Thyroid gland (tissue), 4 donors: Measurements from ENCODE around the gene USP48.

Source experiments
- CTCF ChIP-seq, 6 experiments: fragments of 200-600 bp in 3 of 6; fragments of 450-650 bp in 3 of 6; sonication (generic) in 3 of 6; IDR thresholded peaks; one replicate each; pipeline ENCODE4 v1.5.1; 2016 to 2019; ENCODE audit warnings: antibody characterized with exemption in 6 of 6, mild to moderate bottlenecking in 2 of 6, inconsistent platforms in 1 of 6, moderate library complexity in 1 of 6
- POLR2A ChIP-seq, 2 donors: fragments of 450-650 bp; IDR thresholded peaks; one replicate each; pipeline ENCODE4 v1.6.1; 2017; ENCODE audit warnings: antibody characterized with exemption in 2 of 2, mild to moderate bottlenecking in 2 of 2, moderate library complexity in 1 of 2

GRCh38 chr1:21786640-21787039 lies 3.7 kb upstream of the USP48 start:
- TF ChIP-seq POLR2A (IDR thresholded peaks at IDR 0.05) = no peak
- no peak for TF ChIP-seq CTCF (IDR thresholded peaks at IDR 0.05)
